ENCODE measurements around the gene CD209. TPM values are rescaled to one million over a fixed set of nuclear protein-coding genes. Genes with fewer than 3 reads are reported as not detected.

The CD209 gene
- total RNA-seq, 1 experiment from 2014 or later, result not detected

DNA sequence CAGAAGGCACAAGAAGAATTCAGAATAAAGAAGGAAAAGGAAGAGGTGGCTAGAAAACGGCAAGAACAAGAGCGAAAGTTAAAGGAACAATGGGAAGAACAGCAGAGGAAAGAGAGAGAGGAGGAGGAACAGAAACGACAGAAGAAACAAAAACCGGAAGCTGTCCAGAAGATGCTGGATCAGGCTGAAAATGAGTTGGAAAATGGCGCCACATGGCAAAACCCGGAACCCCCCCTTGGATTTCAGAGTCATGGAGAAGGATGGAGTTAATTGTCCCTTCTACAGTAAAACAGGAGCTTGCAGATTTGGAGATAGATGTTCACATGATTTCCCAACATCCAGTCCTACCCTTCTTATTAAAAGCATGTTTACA is 6.7 kb downstream of the CD209 start:
- Histone ChIP-seq H3K9me3 (ENCODE audit: control insufficient read depth, insufficient read depth, low read depth, low read length) (no peaks in the 10 kb centered on the region), H3K27ac (ENCODE audit: low read length) (no peak overlapping the region), H3K4me1 (ENCODE audit: control insufficient read depth, insufficient read depth, low read length) (no peaks in the 10 kb centered on the region), H3K27me3 (ENCODE audit: control insufficient read depth, insufficient read depth, low read length) (no peaks in the 10 kb centered on the region), H3K36me3 (ENCODE audit: control insufficient read depth, insufficient read depth, low read length) (no peaks in the 10 kb centered on the region), H3K4me3 (ENCODE audit: low read depth in 2 of 2, low read length in 2 of 2) (no peak overlapping the region)
- in situ Hi-C loops (cut with HindIII; ENCODE audit: low pct_unique_long_range_greater_than_20kb, low sequenced_read_pairs) (no loop called here), intact Hi-C loops (cut with micrococcal nuclease; ENCODE audit: unreplicated experiment) (no loop called here)
- BruUV-seq (replicated peaks), result no TSS peak
- CTCF ChIA-PET, result no interaction called here
- no peak for ATAC-seq
- POLR2A ChIA-PET, result no interaction called here
- DNase-seq (ENCODE audit: low read depth, low spot score), result no peak
- TF ChIP-seq, protein P1, sequence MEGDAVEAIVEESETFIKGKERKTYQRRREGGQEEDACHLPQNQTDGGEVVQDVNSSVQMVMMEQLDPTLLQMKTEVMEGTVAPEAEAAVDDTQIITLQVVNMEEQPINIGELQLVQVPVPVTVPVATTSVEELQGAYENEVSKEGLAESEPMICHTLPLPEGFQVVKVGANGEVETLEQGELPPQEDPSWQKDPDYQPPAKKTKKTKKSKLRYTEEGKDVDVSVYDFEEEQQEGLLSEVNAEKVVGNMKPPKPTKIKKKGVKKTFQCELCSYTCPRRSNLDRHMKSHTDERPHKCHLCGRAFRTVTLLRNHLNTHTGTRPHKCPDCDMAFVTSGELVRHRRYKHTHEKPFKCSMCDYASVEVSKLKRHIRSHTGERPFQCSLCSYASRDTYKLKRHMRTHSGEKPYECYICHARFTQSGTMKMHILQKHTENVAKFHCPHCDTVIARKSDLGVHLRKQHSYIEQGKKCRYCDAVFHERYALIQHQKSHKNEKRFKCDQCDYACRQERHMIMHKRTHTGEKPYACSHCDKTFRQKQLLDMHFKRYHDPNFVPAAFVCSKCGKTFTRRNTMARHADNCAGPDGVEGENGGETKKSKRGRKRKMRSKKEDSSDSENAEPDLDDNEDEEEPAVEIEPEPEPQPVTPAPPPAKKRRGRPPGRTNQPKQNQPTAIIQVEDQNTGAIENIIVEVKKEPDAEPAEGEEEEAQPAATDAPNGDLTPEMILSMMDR (IDR thresholded peaks at IDR 0.05), result no peak
- TF ChIP-seq POLR2AphosphoS5 (IDR thresholded peaks at IDR 0.05; ENCODE audit: low read depth, low read length) (no peak), TCF7L2 (IDR thresholded peaks at IDR 0.05; ENCODE audit: low read depth, low read length) (no peak), SIN3A (IDR thresholded peaks at IDR 0.05; ENCODE audit: borderline replicate concordance, insufficient read depth, low read depth, low read length) (no peak)
- TF ChIP-seq, protein P2, sequence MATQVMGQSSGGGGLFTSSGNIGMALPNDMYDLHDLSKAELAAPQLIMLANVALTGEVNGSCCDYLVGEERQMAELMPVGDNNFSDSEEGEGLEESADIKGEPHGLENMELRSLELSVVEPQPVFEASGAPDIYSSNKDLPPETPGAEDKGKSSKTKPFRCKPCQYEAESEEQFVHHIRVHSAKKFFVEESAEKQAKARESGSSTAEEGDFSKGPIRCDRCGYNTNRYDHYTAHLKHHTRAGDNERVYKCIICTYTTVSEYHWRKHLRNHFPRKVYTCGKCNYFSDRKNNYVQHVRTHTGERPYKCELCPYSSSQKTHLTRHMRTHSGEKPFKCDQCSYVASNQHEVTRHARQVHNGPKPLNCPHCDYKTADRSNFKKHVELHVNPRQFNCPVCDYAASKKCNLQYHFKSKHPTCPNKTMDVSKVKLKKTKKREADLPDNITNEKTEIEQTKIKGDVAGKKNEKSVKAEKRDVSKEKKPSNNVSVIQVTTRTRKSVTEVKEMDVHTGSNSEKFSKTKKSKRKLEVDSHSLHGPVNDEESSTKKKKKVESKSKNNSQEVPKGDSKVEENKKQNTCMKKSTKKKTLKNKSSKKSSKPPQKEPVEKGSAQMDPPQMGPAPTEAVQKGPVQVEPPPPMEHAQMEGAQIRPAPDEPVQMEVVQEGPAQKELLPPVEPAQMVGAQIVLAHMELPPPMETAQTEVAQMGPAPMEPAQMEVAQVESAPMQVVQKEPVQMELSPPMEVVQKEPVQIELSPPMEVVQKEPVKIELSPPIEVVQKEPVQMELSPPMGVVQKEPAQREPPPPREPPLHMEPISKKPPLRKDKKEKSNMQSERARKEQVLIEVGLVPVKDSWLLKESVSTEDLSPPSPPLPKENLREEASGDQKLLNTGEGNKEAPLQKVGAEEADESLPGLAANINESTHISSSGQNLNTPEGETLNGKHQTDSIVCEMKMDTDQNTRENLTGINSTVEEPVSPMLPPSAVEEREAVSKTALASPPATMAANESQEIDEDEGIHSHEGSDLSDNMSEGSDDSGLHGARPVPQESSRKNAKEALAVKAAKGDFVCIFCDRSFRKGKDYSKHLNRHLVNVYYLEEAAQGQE (IDR thresholded peaks at IDR 0.05; ENCODE audit: insufficient read depth in 1 of 2, low read depth in 2 of 2, low read length in 1 of 2), result no peak

DNA sequence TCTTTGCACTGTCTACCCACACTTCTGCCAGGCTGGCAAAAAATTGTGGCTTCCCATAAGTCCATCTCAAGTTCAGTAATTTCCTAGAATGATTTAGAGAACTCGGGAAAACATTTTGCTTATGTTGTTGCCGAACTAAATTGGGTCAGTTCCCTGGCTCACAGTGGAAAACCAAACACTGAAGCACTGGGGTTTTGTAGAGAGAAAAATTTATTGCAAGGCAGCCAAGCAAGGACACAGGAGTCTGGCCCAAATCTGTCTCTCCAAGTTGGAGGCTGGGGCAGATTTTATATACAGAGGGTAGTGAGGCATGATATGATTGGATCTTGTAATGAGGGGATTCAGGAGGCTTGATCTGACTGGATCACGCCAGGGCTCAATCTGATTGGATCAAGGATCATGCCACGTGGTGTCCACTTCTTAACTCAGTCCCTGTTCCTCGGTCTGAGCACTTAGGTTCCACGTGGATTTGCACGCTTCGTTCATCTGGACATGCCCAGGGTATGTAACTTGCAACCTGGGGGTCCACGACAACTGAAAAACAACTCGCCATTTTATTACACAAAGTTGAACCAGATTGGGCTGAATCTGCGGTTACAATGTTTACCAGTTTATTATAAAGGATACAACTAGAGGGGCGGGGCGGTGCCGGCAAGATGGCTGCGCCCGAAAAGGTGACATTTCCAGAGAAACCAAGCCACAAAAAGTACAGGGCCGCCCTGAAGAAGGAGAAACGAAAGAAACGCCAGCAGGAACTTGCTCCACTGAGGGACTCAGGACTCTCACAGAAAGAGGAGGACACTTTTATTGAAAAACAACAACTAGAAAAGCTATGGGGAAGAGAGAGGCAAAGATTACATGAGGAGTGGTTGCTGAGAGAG is 7.3 kb downstream of the CD209 start:
- Histone ChIP-seq H3K27ac (ENCODE audit: low read length) (no peak overlapping the region), H3K36me3 (ENCODE audit: control insufficient read depth, insufficient read depth, low read length) (no peaks in the 10 kb centered on the region), H3K27me3 (ENCODE audit: control insufficient read depth, insufficient read depth, low read length) (no peaks in the 10 kb centered on the region), H3K4me1 (ENCODE audit: control insufficient read depth, insufficient read depth, low read length) (no peaks in the 10 kb centered on the region), H3K4me3 (ENCODE audit: low read depth in 2 of 2, low read length in 2 of 2) (no peak overlapping the region), H3K9me3 (ENCODE audit: control insufficient read depth, insufficient read depth, low read depth, low read length) (no peaks in the 10 kb centered on the region)
- DNase-seq (ENCODE audit: low read depth, low spot score), result no peak
- in situ Hi-C loops (cut with HindIII; ENCODE audit: low pct_unique_long_range_greater_than_20kb, low sequenced_read_pairs) (no loop called here), intact Hi-C loops (cut with micrococcal nuclease; ENCODE audit: unreplicated experiment) (no loop called here)
- no TSS peak for BruUV-seq (replicated peaks)
- no peak for ATAC-seq
- TF ChIP-seq TCF7L2 (IDR thresholded peaks at IDR 0.05; ENCODE audit: low read depth, low read length) (no peak), SIN3A (IDR thresholded peaks at IDR 0.05; ENCODE audit: borderline replicate concordance, insufficient read depth, low read depth, low read length) (no peak), POLR2AphosphoS5 (IDR thresholded peaks at IDR 0.05; ENCODE audit: low read depth, low read length) (no peak)
- TF ChIP-seq, protein P1 (IDR thresholded peaks at IDR 0.05), result no peak
- TF ChIP-seq, protein P2 (IDR thresholded peaks at IDR 0.05; ENCODE audit: insufficient read depth in 1 of 2, low read depth in 2 of 2, low read length in 1 of 2), result no peak
- ChIA-PET POLR2A (no interaction called here), CTCF (interaction anchor here (0.6 kb wide), 1 partner anchor 15 kb away, joined by 3 read pairs; no protein-coding TSS in a partner anchor)

Measured in Panc1 (cell line).